T-helper 2 cell treated with Interferon-gamma antibody and Interleukin-4, amounts not matched to agents 5 μg/mL and 100 μg/mL, for 36 hours (primary cell): ENCODE results near the gene RTN4R.

ENCODE experiments used
- DNase-seq: peaks from one replicate; pipeline ENCODE4 v3.0.0; 2021; ENCODE audit warnings: low spot score
- H3K27ac Mint-ChIP-seq: one replicate; pipeline ENCODE4 v1.8.0; 2021; ENCODE audit warnings: mild to moderate bottlenecking, mixed read lengths
- H3K27me3 Mint-ChIP-seq: one replicate; pipeline ENCODE4 v1.8.0; 2021; ENCODE audit warnings: low read depth, mixed read lengths
- H3K36me3 Mint-ChIP-seq: one replicate; pipeline ENCODE4 v1.8.0; 2021; ENCODE audit warnings: low read depth, mixed read lengths
- H3K4me1 Mint-ChIP-seq: one replicate; pipeline ENCODE4 v1.8.0; 2021; ENCODE audit warnings: low read depth, mixed read lengths
- H3K4me3 Mint-ChIP-seq: one replicate; pipeline ENCODE4 v1.8.0; 2022; ENCODE audit warnings: mild to moderate bottlenecking, moderate library complexity, mixed read lengths
- H3K9me3 Mint-ChIP-seq: one replicate; pipeline ENCODE4 v1.8.0; 2021; ENCODE audit warnings: mixed read lengths

The RTN4R gene

GRCh38 chr22:20226077-20226716 is 41.9 kb downstream of the RTN4R start:
- H3K9me3 Mint-ChIP-seq, result peaks cover 14% of the 10 kb centered on the region
- no peak overlapping the region for H3K27ac Mint-ChIP-seq
- H3K4me3 Mint-ChIP-seq, result no peak overlapping the region
- no peaks in the 10 kb centered on the region for H3K27me3 Mint-ChIP-seq
- H3K4me1 Mint-ChIP-seq, result no peaks in the 10 kb centered on the region
- no peaks in the 10 kb centered on the region for H3K36me3 Mint-ChIP-seq
- DNase-seq, result no peak

- Mint-ChIP-seq H3K4me3 (no peak overlapping the region), H3K36me3 (no peaks in the 10 kb centered on the region), H3K4me1 (no peaks in the 10 kb centered on the region), H3K27ac (no peak overlapping the region), H3K9me3 (peaks cover 14% of the 10 kb centered on the region), H3K27me3 (no peaks in the 10 kb centered on the region)
- no peak for DNase-seq
Observed at GRCh38 chr22:20225693-20225966, 42.5 kb downstream of the RTN4R start.

- Mint-ChIP-seq H3K36me3 (no peaks in the 10 kb centered on the region), H3K4me3 (no peak overlapping the region), H3K27me3 (no peaks in the 10 kb centered on the region), H3K4me1 (no peaks in the 10 kb centered on the region), H3K9me3 (peaks cover 14% of the 10 kb centered on the region), H3K27ac (no peak overlapping the region)
- no peak for DNase-seq
Observed at GRCh38 chr22:20224917-20225692, 43.0 kb downstream of the RTN4R start.

- no peaks in the 10 kb centered on the region for H3K36me3 Mint-ChIP-seq
- no peaks in the 10 kb centered on the region for H3K4me1 Mint-ChIP-seq
- no peaks in the 10 kb centered on the region for H3K27me3 Mint-ChIP-seq
- H3K9me3 Mint-ChIP-seq, result peaks cover 14% of the 10 kb centered on the region
- no peak overlapping the region for H3K4me3 Mint-ChIP-seq
- DNase-seq, result no peak
- H3K27ac Mint-ChIP-seq, result no peak overlapping the region
Observed at GRCh38 chr22:20224256-20224626, 43.9 kb downstream of the RTN4R start.

GRCh38 chr22:20223421-20224255 is 44.5 kb downstream of the RTN4R start:
- H3K27me3 Mint-ChIP-seq, result no peaks in the 10 kb centered on the region
- H3K36me3 Mint-ChIP-seq, result no peaks in the 10 kb centered on the region
- H3K4me1 Mint-ChIP-seq, result no peaks in the 10 kb centered on the region
- no peak for DNase-seq
- H3K27ac Mint-ChIP-seq, result no peak overlapping the region
- no peak overlapping the region for H3K4me3 Mint-ChIP-seq
- H3K9me3 Mint-ChIP-seq, result peaks cover 14% of the 10 kb centered on the region

DNA sequence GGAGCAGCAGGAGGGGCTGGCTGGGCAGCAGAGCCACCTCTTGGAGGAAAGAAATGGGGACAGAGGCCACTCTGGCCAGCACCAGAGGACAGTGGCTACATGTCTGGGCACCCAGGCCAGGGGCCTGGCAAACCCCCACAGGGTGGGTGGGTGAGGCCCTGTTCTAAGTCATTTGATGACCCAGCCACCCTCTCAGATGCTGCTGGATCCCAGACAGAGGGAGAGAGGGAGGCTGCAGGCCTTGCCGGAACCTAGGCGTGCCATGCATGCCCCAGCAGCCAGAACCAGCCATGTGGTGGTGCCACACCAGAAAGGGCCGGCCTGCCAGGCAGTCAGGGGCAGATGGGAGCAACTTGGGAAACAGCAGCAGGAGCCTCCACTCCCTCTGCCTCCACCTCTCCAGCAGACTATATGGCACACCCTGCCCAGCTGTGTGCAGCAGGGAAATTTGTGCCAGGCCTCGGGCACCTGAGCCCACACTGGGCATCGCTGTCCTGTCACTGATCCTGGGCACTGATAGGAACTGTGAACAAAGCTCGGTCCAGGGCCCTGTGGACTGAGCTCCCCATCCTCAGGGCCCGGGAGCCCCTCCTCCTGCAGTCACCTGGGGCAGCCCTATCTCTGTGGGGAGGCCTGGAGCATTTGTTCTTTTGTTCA is 45.2 kb downstream of the RTN4R start:
- no peak overlapping the region for H3K27ac Mint-ChIP-seq
- no peak overlapping the region for H3K4me3 Mint-ChIP-seq
- H3K9me3 Mint-ChIP-seq, result peaks cover 14% of the 10 kb centered on the region
- no peaks in the 10 kb centered on the region for H3K4me1 Mint-ChIP-seq
- no peaks in the 10 kb centered on the region for H3K27me3 Mint-ChIP-seq
- no peaks in the 10 kb centered on the region for H3K36me3 Mint-ChIP-seq
- no peak for DNase-seq

GRCh38 chr22:20221421-20222340 is 46.4 kb downstream of the RTN4R start:
- no peaks in the 10 kb centered on the region for H3K27me3 Mint-ChIP-seq

DNA sequence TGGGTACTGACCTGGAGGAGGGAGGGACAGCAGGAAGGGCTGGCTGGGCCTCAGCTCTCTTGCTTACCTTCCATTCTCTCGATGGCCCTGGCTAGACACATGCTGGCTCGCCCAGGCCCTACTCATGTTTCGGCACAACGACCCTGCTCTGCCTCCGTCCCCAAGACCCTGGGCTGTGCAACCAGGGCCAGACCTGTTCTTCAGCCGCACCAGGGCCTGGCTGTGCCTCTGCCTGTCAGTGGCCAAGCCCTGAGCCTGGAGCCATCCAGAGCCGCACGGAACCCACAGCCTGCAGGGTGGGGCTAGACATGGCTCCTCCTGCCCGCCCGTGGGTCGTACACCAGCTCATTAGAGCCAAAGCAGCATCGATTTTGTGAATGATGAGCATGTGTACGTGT is 47.5 kb downstream of the RTN4R start:
- no peak overlapping the region for H3K27ac Mint-ChIP-seq
- peaks cover 14% of the 10 kb centered on the region for H3K9me3 Mint-ChIP-seq
- H3K4me3 Mint-ChIP-seq, result no peak overlapping the region
- H3K27me3 Mint-ChIP-seq, result no peaks in the 10 kb centered on the region
- H3K4me1 Mint-ChIP-seq, result no peaks in the 10 kb centered on the region
- no peaks in the 10 kb centered on the region for H3K36me3 Mint-ChIP-seq
- DNase-seq, result no peak

More at GRCh38 chr22:20221421-20222340, 46.4 kb downstream of the RTN4R start:
- Mint-ChIP-seq H3K4me3 (no peak overlapping the region), H3K36me3 (no peaks in the 10 kb centered on the region), H3K27ac (no peak overlapping the region), H3K9me3 (peaks cover 14% of the 10 kb centered on the region), H3K4me1 (no peaks in the 10 kb centered on the region)
- no peak for DNase-seq

DNA sequence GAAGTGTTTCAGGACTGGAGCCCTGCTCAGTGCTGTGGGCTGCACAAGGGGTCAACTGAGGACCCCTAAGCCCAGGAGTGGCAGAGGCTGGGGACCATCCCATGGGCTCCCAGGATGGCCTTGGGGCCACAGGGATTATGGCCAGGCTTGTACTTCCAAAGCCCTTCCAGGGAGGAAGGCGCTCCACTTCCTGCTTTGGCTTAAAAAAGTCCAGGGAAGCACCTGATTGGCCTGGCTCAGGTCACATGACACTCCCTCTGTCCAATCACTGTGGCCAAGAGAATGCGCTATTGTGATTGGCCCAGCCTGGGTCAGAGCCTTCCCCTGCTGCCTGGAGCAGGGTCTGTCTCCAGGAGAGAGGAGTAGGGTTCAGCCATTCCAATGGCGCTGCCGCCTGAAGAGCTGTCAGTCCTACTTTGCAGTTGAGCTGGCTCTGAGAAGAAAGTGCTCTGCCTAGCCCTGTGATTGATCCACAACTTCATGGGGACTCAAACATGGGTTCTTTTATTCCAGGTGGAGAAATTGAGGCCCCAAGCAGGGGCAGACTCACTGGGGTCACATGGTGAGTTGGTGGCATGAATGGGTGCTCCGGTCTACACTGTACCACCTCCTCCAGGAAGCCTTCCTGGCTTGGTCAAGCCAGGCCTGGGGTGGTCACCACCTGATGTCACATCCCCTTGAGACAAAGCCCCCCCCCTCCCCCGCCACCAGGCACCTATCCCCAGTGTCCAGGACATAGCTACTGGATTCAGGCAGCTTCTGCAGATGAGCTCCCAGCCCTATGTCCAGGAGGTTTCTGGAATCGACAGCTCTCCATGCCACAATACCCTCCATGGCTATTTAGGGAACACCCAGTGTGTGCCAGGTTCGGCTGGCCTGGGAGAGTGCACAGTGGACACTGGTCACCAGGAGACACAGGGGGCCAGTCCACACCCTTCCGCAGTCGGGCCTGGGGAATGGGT is 48.2 kb downstream of the RTN4R start:
- Mint-ChIP-seq H3K36me3 (no peaks in the 10 kb centered on the region), H3K4me1 (no peaks in the 10 kb centered on the region)
- DNase-seq, result no peak

GRCh38 chr22:20218987-20219386 is 49.1 kb downstream of the RTN4R start:
- H3K9me3 Mint-ChIP-seq, result no peaks in the 10 kb centered on the region
- H3K4me1 Mint-ChIP-seq, result no peaks in the 10 kb centered on the region
- no peaks in the 10 kb centered on the region for H3K36me3 Mint-ChIP-seq

More for the DNA sequence above, 48.2 kb downstream of the RTN4R start:
- Mint-ChIP-seq H3K9me3 (peaks cover 7% of the 10 kb centered on the region), H3K27me3 (no peaks in the 10 kb centered on the region), H3K4me3 (no peak overlapping the region), H3K27ac (no peak overlapping the region)

GRCh38 chr22:20218326-20218872 is 49.7 kb downstream of the RTN4R start:
- DNase-seq, result no peak
- no peak overlapping the region for H3K4me3 Mint-ChIP-seq
- H3K36me3 Mint-ChIP-seq, result no peaks in the 10 kb centered on the region
- no peaks in the 10 kb centered on the region for H3K27me3 Mint-ChIP-seq
- H3K4me1 Mint-ChIP-seq, result no peaks in the 10 kb centered on the region
- H3K9me3 Mint-ChIP-seq, result no peaks in the 10 kb centered on the region
- H3K27ac Mint-ChIP-seq, result no peak overlapping the region

More at GRCh38 chr22:20218987-20219386, 49.1 kb downstream of the RTN4R start:
- DNase-seq, result no peak
- Mint-ChIP-seq H3K4me3 (no peak overlapping the region), H3K27ac (no peak overlapping the region), H3K27me3 (no peaks in the 10 kb centered on the region)

DNA sequence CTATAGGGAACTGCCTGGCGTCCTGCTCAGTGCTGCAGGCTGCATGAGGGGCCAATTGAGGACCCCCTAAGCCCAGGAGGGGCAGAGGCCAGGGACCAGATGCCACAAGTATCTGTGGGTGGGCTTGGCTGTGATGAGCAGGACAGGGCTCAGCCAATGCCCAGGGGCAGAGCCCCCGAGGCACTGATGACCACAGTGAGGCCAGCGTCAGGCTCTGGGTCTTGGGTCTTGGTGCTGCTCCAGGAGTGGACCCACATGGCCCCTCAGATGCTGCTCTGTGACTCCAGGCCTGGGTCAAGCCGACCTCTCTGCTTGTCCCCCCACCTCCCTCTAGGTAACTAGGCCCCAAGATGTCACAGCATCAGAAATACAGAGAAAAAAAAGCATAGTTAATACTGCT is 50.6 kb downstream of the RTN4R start:
- DNase-seq, result no peak
- Mint-ChIP-seq H3K4me1 (no peaks in the 10 kb centered on the region), H3K27me3 (no peaks in the 10 kb centered on the region), H3K9me3 (no peaks in the 10 kb centered on the region), H3K27ac (no peak overlapping the region), H3K36me3 (no peaks in the 10 kb centered on the region), H3K4me3 (no peak overlapping the region)
